HFFc6 (cell line): ENCODE measurements around the gene NFAT5. TPM values are rescaled to one million over a fixed set of nuclear protein-coding genes. Genes with fewer than 3 reads are reported as not detected.
A peak's percentile ranks its signal among the peaks of the same experiment; 100 is the strongest.
"Not testable (repeated sequence)": the region's sequence is repeated elsewhere in the genome, so short reads cannot be mapped to it uniquely, and the experiment has no call there.

ENCODE experiments used
- DNase-seq: peaks from one replicate; pipeline ENCODE4 v3.0.0-alpha.2; 2018
- H3K27ac Mint-ChIP-seq: 2 replicates; pipeline ENCODE4 v1.8.0; 2020; ENCODE audit warnings: mild to moderate bottlenecking, mixed read lengths
- H3K27me3 Mint-ChIP-seq: 2 replicates; pipeline ENCODE4 v1.8.0; 2021; ENCODE audit warnings: mild to moderate bottlenecking, moderate library complexity, mixed read lengths; ENCODE audit not compliant: insufficient read depth
- H3K36me3 Mint-ChIP-seq: 2 replicates; pipeline ENCODE4 v1.8.0; 2021; ENCODE audit warnings: low read depth, mixed read lengths
- H3K4me1 Mint-ChIP-seq: 2 replicates; pipeline ENCODE4 v1.8.0; 2020; ENCODE audit warnings: low read depth, mixed read lengths
- H3K4me3 Mint-ChIP-seq: 2 replicates; pipeline ENCODE4 v1.8.0; 2020; ENCODE audit warnings: mild to moderate bottlenecking, moderate library complexity, mixed read lengths
- H3K9me3 Mint-ChIP-seq: 2 replicates; pipeline ENCODE4 v1.8.0; 2020; ENCODE audit warnings: mild to moderate bottlenecking, mixed read lengths
- CTCF ChIP-seq: fragments of 200-600 bp; sonication (generic); IDR thresholded peaks from 2 replicates; pipeline ENCODE4 v1.5.0; 2021; ENCODE audit warnings: antibody characterized with exemption, mild to moderate bottlenecking
- total RNA-seq, 6 experiments: library from RNA; stranded (reverse); fragmentation: NEBNext Ultra II Directional; extraction: Animal tissue kit (Norgen Biotek cat#: 25700); gene quantifications; 2 replicates in 1 of 6; 3 replicates in 5 of 6; pipeline ENCODE4 v1.2.3, GENCODE V29; 2021

Gene NFAT5
- total RNA-seq, 6 experiments from 2014 or later = 52.0 to 114 (median 63.7) TPM

- Mint-ChIP-seq H3K4me1 (peaks cover 11% of the 10 kb centered on the region; the same call in 1 of the 2 replicates), H3K9me3 (no peaks in the 10 kb centered on the region), H3K36me3 (peaks cover 12% of the 10 kb centered on the region), H3K27me3 (no peaks in the 10 kb centered on the region; the same call in 1 of the 2 replicates), H3K4me3 (no peak overlapping the region), H3K27ac (no peak overlapping the region)
- DNase-seq = no peak
- TF ChIP-seq CTCF = no peak
These were observed 9.9 kb upstream of the NFAT5 start for GRCh38 chr16:69555867-69556266.

- no peak for TF ChIP-seq CTCF
- no peaks in the 10 kb centered on the region for H3K9me3 Mint-ChIP-seq
- H3K36me3 Mint-ChIP-seq = peaks cover 12% of the 10 kb centered on the region
These were observed 6.6 kb upstream of the NFAT5 start for GRCh38 chr16:69559164-69559563.

GRCh38 chr16:69561367-69561766 lies 4.4 kb upstream of the NFAT5 start:
- not testable (repeated sequence) for H3K4me3 Mint-ChIP-seq, H3K9me3 Mint-ChIP-seq, H3K27me3 Mint-ChIP-seq, H3K27ac Mint-ChIP-seq, DNase-seq
- Mint-ChIP-seq H3K36me3 (peaks cover 12% of the 10 kb centered on the region), H3K4me1 (peaks cover 20% of the 10 kb centered on the region)

More at GRCh38 chr16:69559164-69559563, 6.6 kb upstream of the NFAT5 start:
- no peak for DNase-seq
- H3K4me1 Mint-ChIP-seq = peaks cover 21% of the 10 kb centered on the region
- H3K4me3 Mint-ChIP-seq = no peak overlapping the region
- no peak overlapping the region for H3K27ac Mint-ChIP-seq
- H3K27me3 Mint-ChIP-seq = no peaks in the 10 kb centered on the region; the same call in 1 of the 2 replicates

GRCh38 chr16:69561901-69562300 lies 3.9 kb upstream of the NFAT5 start:
- Mint-ChIP-seq H3K9me3 (no peaks in the 10 kb centered on the region), H3K36me3 (peaks cover 15% of the 10 kb centered on the region), H3K4me3 (no peak overlapping the region), H3K27ac (no peak overlapping the region), H3K4me1 (peaks cover 20% of the 10 kb centered on the region), H3K27me3 (peaks cover 1% of the 10 kb centered on the region)
- TF ChIP-seq CTCF = no peak
- no peak for DNase-seq

GRCh38 chr16:69562813-69563212 lies 3.0 kb upstream of the NFAT5 start:
- H3K36me3 Mint-ChIP-seq = peaks cover 20% of the 10 kb centered on the region
- H3K27me3 Mint-ChIP-seq = peaks cover 1% of the 10 kb centered on the region
- H3K27ac Mint-ChIP-seq = no peak overlapping the region
- peaks cover 25% of the 10 kb centered on the region for H3K4me1 Mint-ChIP-seq
- TF ChIP-seq CTCF = no peak
- H3K4me3 Mint-ChIP-seq = no peak overlapping the region
- no peaks in the 10 kb centered on the region for H3K9me3 Mint-ChIP-seq
- DNase-seq = no peak

- no peak for TF ChIP-seq CTCF
- Mint-ChIP-seq H3K27ac (peak overlapping the region; percentile 89), H3K4me3 (peak overlapping the region; percentile 91), H3K9me3 (no peaks in the 10 kb centered on the region), H3K36me3 (peaks cover 21% of the 10 kb centered on the region), H3K4me1 (peaks cover 31% of the 10 kb centered on the region), H3K27me3 (peaks cover 1% of the 10 kb centered on the region)
- DNase-seq = peak; percentile 39
These were observed 1.9 kb upstream of the NFAT5 start for GRCh38 chr16:69563605-69564580.
